HL-60 (cell line): ENCODE data around the gene SLC12A6.

Experiments
- DNase-seq, 2 experiments: peaks; one replicate each; pipeline ENCODE4 v3.0.0-alpha.2; 2010 to 2020; ENCODE audit warnings: low read depth in 1 of 2, low spot score in 1 of 2
- H3K27ac ChIP-seq: fragments of 250-450 bp; sonication (Bioruptor Pico); replicated peaks from 2 replicates; pipeline ENCODE4 v1.5.1; 2020; ENCODE audit warnings: mild to moderate bottlenecking, moderate library complexity
- H3K27me3 ChIP-seq: fragments of 250-450 bp; sonication (Bioruptor Pico); 2 replicates; pipeline ENCODE4 v1.5.1; 2021; ENCODE audit warnings: mild to moderate bottlenecking, moderate library complexity; ENCODE audit not compliant: insufficient read depth, poor library complexity, severe bottlenecking
- H3K4me3 ChIP-seq: replicated peaks from 2 replicates; pipeline ENCODE4 v1.5.1; 2011; ENCODE audit warnings: mild to moderate bottlenecking, control low read depth, low read length; ENCODE audit not compliant: insufficient read depth
- CTCF ChIP-seq: IDR thresholded peaks from one replicate; pipeline ENCODE4 v1.5.1; 2011; ENCODE audit warnings: low read length, control low read depth, inconsistent platforms; ENCODE audit not compliant: insufficient read depth
- GABPA ChIP-seq: IDR thresholded peaks from 2 replicates; pipeline ENCODE4 v1.6.1; 2012; ENCODE audit warnings: low read depth
- POLR2AphosphoS5 ChIP-seq: IDR thresholded peaks from 2 replicates; pipeline ENCODE4 v1.6.1; 2012; ENCODE audit warnings: low read depth
- REST ChIP-seq: IDR thresholded peaks from 2 replicates; pipeline ENCODE4 v1.6.1; 2012; ENCODE audit warnings: low read depth; ENCODE audit not compliant: insufficient replicate concordance
- SPI1 ChIP-seq: IDR thresholded peaks from 2 replicates; pipeline ENCODE4 v1.6.1; 2012; ENCODE audit warnings: low read depth, mild to moderate bottlenecking, borderline replicate concordance

SLC12A6 gene

GRCh38 chr15:34331809-34332208, 5.8 kb downstream of the SLC12A6 start:
- no peak for DNase-seq
- H3K27ac ChIP-seq, result no peak overlapping the region
- no peak for TF ChIP-seq REST
- no peak for TF ChIP-seq GABPA
- no peak for TF ChIP-seq POLR2AphosphoS5

GRCh38 chr15:34330279-34330678, 7.3 kb downstream of the SLC12A6 start:
- H3K4me3 ChIP-seq, result no peak overlapping the region
- no peaks in the 10 kb centered on the region for H3K27me3 ChIP-seq
- no peak overlapping the region for H3K27ac ChIP-seq
- TF ChIP-seq GABPA (no peak), CTCF (no peak)
- DNase-seq, result no peak

More at GRCh38 chr15:34331809-34332208, 5.8 kb downstream of the SLC12A6 start:
- H3K27me3 ChIP-seq, result no peaks in the 10 kb centered on the region
- no peak overlapping the region for H3K4me3 ChIP-seq

- Histone ChIP-seq H3K27ac (no peak overlapping the region), H3K4me3 (no peak overlapping the region), H3K27me3 (no peaks in the 10 kb centered on the region)
- no peak for DNase-seq
- TF ChIP-seq SPI1, result no peak
- no peak for TF ChIP-seq POLR2AphosphoS5
- no peak for TF ChIP-seq CTCF
- TF ChIP-seq GABPA, result no peak
- no peak for TF ChIP-seq REST
Observed at GRCh38 chr15:34329006-34329405, 8.6 kb downstream of the SLC12A6 start.

- Histone ChIP-seq H3K4me3 (no peak overlapping the region), H3K27me3 (no peaks in the 10 kb centered on the region), H3K27ac (no peak overlapping the region)
- no peak for TF ChIP-seq GABPA
- no peak for TF ChIP-seq POLR2AphosphoS5
- no peak for TF ChIP-seq REST
- TF ChIP-seq SPI1, result no peak
- TF ChIP-seq CTCF, result no peak
- no peak for DNase-seq
Observed at GRCh38 chr15:34327906-34328305, 9.7 kb downstream of the SLC12A6 start.
